HT1080 (cell line): Measurements from ENCODE around the gene TBRG1. TPM values are rescaled to one million over a fixed set of nuclear protein-coding genes. Genes with fewer than 3 reads are reported as not detected.

ENCODE experiments used
- DNase-seq: peaks from one replicate; pipeline ENCODE4 v3.0.0-alpha.2; 2015; ENCODE audit warnings: low read depth
- total RNA-seq: library from RNA; depleted of rRNA; stranded (reverse); fragments of >200 nt; shearing (Covaris generic); gene quantifications from 2 replicates; pipeline ENCODE4 v1.2.3, GENCODE V29; 2014

The TBRG1 gene
- total RNA-seq, 1 experiment from 2014 or later, result 52.7 TPM

DNA sequence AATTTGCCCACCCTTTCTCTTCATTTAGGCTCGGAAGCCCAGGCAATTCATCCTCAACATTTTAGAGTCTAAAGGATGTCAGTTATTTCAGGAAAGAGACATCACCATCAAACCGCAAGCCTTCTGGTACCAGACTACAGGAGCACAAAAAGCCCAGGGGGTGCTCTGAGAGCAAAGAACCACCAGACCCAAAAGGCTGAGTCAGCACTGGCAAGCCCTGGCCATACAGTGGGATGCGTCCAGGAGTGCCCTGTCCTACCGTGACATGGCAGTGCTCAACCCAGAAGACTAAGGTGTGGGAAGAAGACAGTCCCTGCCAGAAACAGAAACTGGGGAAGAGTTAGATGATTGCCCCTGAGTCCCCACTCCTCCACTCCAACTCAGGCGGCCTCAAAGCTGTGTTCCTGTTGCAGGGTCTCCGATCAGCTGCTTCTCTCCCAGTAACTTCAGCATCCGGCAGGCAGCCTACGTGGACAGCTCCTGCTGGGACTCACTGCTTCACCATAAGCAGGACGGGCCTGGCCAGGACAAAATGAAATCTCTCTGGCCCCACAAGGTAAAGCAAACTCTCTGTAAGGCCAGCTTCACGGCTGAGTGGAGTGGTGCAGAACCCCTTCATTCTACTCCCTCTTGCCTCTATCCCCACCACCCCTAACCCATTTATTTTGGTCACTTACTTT is 10.0 kb upstream of the TBRG1 start:
- DNase-seq, result no peak

DNA sequence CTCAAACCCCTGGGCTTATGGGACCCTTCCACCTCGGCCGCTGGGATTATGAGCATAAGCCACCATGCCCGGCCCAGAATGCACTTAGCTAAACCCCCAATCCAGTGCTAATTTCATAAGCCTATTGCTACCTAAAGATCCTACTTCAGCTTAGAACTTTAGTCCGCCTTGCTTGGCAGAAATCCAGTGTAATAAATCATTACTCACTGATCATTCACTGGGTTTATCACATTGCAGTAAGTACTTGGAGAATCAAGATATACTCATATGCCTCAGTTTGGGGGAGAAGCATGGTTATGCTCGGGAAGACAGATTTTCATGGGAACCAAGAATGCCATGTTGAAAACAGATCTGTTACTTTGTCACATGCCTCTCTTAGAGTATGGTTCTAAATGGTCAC is 3.8 kb upstream of the TBRG1 start:
- no peak for DNase-seq

DNA sequence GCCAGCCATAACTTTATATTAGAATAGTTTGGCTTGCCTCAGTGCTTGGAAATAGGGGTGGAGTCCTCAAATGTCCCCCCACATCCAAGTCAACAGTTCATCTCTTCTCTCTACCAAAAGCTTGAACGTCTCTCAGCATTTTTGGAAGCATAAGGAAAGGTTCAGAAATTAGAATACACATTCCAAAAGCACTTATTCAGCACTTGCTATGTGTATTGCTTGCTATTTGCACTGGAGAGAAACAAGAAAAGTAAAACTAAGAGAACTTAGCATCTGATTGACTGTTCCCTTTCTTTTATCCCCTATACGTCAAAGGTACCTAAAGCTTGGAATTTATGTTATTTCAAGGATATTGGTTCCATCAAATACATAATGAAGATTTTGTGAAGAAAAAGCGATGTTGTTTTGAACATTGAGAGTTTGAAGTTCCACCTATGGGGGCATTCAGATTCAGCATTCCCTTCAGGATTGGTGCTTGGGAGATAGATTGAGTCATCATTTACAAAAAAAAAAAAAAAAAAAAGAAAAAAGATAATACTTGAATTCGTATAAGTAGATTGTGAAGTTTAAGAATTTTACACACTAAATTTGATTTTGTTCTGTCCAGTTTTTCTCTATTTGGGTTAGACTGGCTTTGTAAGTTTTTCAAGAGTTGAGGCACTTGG is 1.3 kb downstream of the TBRG1 start:
- no peak for DNase-seq

DNA sequence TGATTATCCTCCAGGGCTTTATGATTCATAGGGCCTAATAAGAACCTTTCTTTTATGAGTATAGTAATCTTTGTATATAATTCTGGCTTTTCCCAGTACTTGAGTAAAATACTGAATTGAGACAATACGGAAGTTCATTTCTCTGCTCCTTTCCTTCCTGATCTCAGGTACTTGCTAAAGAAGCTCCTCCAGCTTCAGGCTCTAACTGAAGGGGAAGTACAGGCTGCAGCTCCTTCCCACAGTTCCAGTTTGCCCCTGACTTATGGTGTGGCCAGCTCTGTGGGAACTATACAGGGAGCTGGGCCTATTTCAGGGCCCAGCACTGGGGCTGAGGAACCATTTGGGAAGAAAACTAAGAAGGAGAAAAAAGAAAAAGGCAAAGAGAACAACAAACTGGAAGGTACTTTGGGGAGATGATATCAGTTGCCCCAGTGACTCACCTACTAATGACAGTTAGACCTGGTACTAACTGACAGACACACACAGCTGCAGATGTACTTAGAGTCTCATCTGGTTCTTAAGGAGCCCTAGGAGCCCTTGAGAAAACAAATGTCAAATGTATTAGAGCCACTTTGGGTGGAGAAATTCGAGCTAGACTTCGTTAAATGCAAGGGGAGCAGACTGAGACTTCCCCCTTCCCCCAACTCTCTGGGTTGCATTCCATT is 3.0 kb downstream of the TBRG1 start:
- DNase-seq, result no peak

DNA sequence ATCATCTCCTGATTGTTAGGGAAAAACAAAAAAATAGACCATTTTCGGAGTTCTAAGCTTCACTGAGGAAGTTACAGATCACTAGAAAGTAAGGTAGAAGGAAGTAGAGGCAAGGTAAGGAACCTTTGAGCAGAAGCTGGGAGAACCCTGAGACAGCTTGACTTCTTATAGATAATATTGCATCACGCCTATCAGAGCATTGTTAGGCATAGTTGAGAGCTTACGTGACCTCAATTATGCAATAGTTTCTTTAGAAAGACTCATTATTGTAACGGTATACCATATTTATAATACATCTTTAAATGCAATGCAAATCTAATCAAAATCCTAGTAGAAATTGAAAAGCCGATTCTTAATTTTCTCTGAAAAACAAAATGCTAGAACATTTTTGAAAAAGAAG is 4.9 kb downstream of the TBRG1 start:
- no peak for DNase-seq

DNA sequence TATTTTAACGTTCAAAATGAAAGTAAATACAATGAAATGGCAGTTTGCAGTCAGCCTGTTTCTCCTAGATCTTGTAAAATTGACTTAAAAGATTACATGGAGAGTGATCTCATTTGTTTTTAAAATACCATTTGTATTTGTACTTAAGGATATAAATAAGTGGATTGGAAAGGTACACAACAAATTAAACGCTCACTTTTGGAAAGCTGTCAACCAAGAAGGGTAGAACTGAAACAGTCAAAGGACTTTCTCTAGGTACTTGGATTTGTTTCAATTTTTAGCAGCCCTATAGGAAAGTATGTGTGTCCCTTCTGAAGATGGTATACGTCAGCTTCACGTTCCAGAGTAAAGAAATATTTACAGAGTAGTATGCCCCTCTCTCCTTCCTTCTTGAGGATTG is 7.3 kb downstream of the TBRG1 start:
- no peak for DNase-seq

DNA sequence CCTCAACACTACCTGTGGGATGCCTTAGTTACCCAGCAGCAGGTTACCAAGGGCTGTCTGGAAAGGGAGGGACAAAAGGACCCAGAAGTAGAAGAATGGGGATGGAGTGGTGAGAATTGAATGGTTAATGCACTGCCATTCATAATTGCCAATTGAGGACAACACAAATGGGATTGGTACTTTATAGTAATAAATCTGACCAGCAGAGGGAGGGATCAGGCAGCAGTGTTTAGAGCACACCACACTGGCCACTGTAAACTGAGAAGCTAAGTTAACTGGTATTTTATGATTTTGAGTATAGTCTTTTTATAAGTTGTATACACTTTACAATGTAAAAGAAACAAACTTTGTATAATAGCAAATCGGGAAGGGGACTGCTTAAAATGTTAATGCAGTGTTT is 10.7 kb downstream of the TBRG1 start:
- no peak for DNase-seq

DNA sequence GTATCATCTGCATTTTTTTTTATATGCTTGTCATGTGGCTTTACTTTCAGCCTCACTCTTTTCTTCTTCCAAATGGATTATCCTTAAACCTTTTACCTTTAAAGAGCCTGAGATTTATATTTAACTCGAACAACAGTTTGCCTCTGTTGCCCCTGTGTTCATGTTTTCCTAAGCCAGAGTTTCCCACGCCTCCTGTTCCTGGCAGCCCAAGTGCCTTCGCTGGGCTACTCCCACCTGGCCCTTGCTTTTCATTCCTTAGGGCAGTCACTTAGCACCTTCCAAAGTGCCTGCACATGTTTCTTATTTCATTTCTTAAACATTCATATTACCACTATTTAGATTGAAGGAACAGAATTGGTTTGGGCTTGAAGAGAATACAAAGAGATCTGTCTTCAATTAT is 13.3 kb downstream of the TBRG1 start:
- no peak for DNase-seq

DNA sequence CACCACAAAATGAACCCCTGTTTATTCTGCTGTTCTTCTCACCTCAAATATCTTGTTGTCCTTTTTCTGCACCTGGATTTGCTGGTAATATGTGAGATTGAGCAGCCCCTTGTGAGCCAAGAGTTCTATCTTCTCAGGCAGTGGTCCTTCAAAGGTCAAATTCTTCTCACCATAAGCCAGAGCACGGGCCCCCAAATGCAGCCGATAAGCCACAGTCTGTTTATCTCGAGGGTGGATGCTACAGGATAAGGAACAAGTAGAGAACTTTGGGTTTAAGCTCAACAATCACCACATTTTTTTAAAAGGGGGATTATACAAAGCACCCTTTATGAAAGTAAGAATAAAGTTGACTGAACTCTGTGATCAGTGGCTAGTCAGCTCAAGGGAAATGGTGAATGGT is 15.8 kb downstream of the TBRG1 start:
- no peak for DNase-seq

DNA sequence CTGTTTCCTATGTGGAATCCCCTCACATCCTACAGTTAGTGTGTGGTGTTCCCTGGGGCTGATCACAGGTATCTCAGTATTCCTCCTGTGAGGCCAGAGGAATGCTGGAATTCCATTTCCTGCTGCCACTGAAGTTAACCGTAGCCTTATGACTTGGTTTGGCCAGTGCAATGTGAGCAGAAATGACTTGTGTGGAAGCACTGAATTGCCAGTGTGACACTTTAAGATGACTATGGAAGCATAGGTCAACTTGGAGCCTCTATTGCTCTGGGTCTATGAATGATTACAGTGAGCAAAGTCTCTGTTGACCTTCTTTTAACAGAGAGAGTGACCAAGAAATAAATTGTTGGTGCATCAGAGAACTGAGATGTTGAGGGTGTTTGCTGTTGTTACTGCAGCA is 16.5 kb downstream of the TBRG1 start:
- DNase-seq, result no peak

DNA sequence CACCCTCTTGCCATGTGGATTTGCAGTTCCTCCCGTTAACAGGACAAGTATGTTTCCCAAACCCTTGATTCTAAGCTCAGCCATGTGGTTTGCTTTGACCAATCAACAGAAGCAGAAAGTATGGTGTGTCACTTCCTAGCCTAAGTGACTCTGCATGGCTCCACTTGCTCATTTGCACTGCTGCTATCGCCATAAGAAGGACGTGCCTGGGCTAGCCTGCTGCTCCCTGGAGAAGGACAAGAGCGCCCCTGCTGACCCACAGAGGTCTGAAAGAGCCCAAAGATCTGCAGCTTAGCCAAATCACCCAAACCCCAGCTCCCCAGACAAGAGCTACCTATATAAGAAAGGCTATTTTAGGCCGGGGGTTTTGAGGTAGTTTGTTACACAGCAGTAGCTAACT is 18.0 kb downstream of the TBRG1 start:
- peak; percentile 59 for DNase-seq

DNA sequence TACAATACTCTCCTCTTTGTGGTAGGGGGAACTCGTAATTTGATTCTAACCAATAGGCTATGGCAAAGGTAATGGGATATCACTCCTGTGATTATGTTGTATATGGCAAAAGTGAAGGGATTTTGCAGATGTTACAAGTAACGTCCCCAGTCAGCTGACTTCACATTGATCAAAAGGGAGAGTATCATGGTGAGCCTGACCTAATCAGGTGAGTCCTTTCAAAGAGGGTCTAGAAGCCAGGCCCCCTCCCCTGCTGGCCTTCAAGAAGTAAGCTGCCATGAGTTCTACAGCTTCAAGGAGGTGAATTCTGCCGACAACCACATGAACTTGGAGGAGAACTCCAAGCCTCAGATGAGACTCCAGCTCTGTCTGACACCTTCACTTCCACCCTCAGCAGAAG is 20.0 kb downstream of the TBRG1 start:
- no peak for DNase-seq

DNA sequence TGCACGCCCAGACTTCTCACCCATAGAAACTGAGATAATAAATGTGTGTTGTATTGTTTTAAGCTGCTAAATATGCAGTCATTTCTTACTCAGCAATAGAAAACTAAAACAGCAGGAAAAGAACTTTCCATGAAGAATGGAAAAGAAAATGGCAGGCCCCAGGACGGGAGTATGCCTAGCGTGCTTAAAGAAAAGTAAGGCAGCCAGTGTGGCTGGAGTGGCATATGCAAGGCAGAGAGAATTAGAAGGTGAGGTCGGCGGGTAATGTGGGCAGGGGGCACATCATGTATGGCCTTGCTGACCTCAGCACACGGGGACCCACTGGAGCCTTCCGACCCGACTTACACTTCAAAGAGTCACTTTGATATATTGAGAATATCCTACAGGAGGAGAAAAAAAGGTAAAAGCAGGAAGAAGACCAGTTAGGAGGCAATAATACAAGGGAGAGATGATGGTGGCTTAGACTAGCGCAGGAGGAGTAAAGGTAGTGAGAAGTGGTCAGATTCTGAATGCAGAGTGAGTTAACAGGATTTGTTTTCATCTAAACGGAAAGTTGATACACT is 20.5 kb downstream of the TBRG1 start:
- DNase-seq, result no peak

DNA sequence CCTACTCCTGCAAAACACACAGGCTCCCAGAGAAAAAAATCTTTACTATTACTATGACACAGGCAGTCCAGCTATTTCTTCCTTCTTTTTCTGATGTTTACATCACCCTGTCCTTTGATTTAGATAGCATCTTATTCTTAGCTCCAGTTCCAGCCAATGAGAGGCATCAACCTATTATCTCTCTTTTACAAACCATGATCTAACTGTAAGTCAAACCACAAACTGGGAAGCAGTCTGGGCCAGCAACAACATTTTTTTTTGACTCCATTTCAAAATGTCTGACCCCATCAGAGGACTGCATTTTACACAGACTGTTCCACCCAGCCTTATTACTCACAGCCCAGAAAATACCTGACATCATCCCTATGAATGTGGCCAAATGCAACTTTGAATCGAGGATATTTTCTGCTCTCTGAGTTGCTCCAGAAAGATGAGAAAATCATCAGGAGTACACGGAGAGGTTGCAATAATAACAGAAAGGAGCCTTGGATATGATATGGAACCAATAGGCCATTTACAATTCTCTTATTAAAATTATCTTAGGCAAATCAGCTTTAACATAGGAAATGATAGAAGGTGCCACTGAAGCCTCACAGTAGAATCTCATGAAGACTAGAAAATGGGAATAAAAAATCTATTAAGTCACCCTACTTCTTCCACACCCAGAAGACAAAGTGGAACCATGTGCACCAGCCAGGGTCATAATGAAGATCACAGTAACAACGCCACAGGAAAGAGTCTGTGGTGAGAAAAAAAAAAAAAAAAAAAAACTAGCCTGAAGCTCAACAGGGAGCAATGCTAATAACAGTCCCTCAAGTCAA is 21.2 kb downstream of the TBRG1 start:
- peak; percentile 68 for DNase-seq

DNA sequence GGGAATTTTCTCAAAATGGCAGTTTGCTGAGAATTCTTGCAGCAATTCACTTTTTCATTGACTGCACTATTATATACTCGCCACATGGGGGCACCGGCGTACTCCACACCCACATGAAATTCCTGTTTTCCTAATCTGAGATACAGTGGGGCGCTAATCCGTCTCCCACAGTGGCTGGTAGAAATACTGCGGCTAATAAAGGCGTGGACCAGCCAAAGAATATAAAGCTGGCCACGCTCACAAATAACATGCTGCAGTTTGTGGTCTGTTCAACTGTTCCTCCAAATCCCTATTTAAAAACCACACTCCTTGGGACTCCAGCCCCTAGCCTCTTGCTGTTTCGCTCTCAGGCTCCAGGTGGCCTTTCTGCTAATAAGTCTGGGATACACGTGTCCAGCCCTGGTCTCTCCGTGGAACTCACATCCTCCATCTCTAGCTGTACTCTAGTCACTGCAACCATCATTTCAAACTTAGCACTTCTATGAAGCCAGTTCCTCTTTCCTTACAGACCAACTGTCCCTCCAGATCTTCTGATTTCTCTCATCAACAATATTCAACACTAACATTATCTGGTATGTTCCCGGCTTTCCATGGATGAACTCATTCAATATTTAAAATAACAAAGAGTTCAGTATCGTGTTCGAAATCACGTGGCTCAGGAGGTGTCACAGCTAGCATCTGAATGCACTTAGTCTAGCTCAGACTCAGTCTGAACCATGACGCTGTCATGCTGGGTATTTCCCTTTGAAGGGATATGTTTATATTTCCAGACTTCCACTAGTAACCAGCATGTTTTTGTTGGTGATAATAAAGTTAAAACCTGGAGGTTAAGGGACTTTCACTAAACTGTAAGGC is 22.0 kb downstream of the TBRG1 start:
- DNase-seq, result peak; percentile 79

DNA sequence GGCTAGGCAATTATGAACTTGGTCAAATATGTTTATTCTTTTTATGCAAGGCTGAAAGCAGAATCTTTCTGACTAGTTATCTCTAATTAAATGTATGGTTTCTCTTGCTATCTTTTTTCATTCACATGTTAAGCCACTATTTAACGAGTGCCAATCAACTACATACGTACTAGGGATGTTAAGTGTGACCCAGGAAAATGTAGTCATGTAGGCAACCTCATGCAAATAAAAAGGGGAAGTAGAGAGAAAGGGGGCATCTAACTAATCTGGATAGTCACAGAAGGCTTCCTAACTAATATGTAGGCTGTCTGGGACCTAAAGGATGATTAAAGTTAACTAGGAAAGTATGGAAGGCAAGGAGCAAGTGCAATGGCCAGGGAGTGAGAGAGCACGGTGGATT is 23.5 kb downstream of the TBRG1 start:
- no peak for DNase-seq

DNA sequence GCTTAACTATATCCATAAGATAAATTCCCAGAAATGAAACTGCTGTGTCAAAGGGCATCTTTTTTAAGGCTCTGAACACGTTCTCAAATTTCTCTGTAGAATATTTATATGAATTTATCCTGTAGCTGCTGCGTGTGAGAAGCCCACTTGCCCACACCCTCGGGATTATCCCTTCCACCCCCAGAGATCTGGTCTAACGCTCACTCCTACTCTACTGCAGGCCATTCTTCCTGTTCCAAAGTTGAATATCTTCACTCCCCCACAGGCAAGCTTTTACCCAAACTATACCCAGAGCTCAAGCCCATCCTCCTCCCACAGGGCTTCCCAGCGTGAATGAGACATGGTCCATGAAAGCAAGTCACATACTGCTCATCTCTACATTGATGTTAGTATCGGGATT is 25.9 kb downstream of the TBRG1 start:
- DNase-seq, result no peak

DNA sequence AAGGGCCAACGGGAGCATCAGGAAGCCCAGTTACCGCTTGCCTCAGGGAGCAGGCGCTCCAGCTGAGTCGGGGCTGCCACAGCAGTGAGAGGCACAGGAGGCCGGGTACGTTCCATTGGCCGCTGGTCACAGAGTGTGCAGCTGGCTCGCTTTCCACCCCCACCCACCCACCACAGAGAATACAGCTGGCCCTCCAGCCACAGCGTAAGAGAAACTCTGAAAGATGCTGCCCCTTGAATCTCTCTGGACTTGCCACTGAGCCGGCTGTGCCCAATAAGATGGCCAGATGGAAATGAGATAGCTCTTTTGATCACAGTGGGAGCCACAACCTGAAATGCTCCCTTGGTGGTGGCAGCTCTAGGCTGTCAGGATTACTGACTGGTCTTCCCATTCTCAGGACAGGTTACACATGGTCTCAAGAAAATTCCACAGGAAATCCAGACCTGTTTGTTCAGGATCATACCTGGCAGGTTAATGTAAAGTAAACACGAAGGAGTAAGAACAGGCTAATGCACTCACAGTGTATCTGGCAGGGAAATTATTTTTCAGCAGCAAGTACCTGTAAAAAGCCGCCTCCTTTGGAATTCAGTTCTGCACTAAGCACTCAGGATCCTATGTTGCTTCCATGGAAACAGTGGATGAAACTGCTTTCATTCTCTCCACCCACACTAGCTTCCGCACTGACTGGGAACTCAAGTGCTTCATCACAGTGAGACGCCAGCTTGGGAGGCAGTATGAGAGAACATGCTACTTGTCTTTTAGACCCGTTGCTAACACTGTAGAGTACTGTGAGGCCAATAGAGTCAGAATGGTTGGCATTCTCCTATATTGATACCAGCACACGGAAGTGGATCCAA is 34.3 kb downstream of the TBRG1 start:
- no peak for DNase-seq

DNA sequence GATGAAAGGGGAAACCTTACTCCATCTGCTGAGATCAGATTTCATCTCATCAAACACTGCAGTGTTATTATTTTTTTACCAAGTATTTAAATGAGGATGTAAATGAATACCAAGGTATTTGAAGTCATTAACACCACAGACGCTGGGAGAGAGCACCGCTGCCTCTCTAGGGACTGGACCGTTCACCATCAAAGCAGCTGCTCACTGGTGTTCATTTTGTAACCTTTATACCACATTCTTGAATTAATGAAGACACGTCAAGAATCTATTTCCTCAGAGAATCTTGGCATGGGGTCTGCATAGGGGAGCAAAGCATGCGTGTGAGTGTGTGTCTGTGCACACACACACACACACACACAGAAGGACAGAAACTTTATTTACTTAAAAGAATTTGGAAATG is 35.2 kb downstream of the TBRG1 start:
- DNase-seq, result no peak

DNA sequence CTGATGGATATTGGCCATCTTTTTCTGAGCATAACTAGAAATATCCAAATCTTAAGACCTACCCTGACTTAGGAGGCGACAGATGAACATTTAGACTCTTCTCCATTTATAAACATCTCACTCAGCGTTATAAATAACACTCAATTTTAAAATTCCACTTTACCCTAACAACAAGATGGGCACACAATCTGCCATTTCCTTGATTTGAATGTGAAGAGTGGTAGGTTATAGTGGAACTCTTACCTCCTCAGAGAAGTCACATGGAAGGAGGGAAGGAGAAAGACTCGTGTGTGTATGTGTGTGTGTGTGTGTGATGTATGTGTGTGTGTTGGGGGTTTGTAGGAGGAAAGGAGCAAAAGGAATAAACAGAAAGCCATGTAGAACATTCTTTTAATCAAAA is 35.8 kb downstream of the TBRG1 start:
- DNase-seq, result no peak
